Heart left ventricle (tissue), 13 donors: ENCODE results near the gene ZNF28.

Experiments
- CTCF ChIP-seq, 12 donors: fragments of 200-600 bp; sonication (generic) in 4 of 12; IDR thresholded peaks; one replicate each; pipeline versions ENCODE4 v1.5.0 to v1.8.0; 2018 to 2022; ENCODE audit warnings: antibody characterized with exemption in 12 of 12, mild to moderate bottlenecking in 5 of 12
- POLR2A ChIP-seq, 2 donors: fragments of 450-650 bp; IDR thresholded peaks; one replicate each; pipeline ENCODE4 v1.6.1; 2017; ENCODE audit warnings: antibody characterized with exemption in 2 of 2, mild to moderate bottlenecking in 2 of 2, moderate library complexity in 2 of 2
- donor health status: ischemic (EF 13 %, LVEDD 7.1; RV severe dilation, severe dysfunction).
- donor health status: DM: no; HTN: yes; CAD: no.
- donor health status: DM: no; HTN: no; CAD: no.
- donor health status: ischemic (EF 25% LVEDD 6.9; RV normal size, moderate dysfunction).
- donor health status: ischemic (EF 25% LVEDD 5.7; RV mildly dilated, moderate dysfunction).
- donor health status: ischemic (EF 35%, LVEDD 5.7; RV mildly dilated, moderate dysfunction).
- donor health status: nonischemic (EF 11% LVEDD 7.7; RV severe dilation, severe dysfunction).
- donor health status: DM: yes; HTN: yes; CAD: no.
- donor health status: PGD.
- donor health status: ischemic (EF 29% LVEDD 5.4; RV normal size, mild dysfunction).
- donor health status: nonischemic (EF 23%, LVEDD 6.1; RV moderate dilation, normal function).

GRCh38 chr19:52823676-52824075 lies 2.2 kb upstream of the ZNF28 start:
- no peak for TF ChIP-seq POLR2A (IDR thresholded peaks at IDR 0.05)
- TF ChIP-seq CTCF (IDR thresholded peaks at IDR 0.05) = no peak
